Gastrocnemius medialis (tissue), 4 donors: ENCODE results near the gene PRR14L.

ENCODE experiments used
- CTCF ChIP-seq, 5 experiments: fragments of 450-650 bp in 3 of 5; fragments of 200-600 bp in 2 of 5; sonication (generic) in 2 of 5; IDR thresholded peaks in 4 of 5; conservative IDR thresholded peaks in 1 of 5; 1 replicate in 4 of 5; 2 replicates in 1 of 5; pipeline ENCODE4 v1.5.1; 2016 to 2019; ENCODE audit warnings: antibody characterized with exemption in 5 of 5, mild to moderate bottlenecking in 3 of 5, moderate library complexity in 3 of 5
- POLR2A ChIP-seq, 2 donors: fragments of 450-650 bp; IDR thresholded peaks; one replicate each; pipeline ENCODE4 v1.6.1; 2017; ENCODE audit warnings: antibody characterized with exemption in 2 of 2, mild to moderate bottlenecking in 2 of 2, moderate library complexity in 2 of 2

GRCh38 chr22:31652911-31653684 is 96.8 kb downstream of the PRR14L start:
- no peak for TF ChIP-seq CTCF (IDR thresholded peaks at IDR 0.05 in 4 of 5, conservative IDR thresholded peaks at IDR 0.05 in 1 of 5)
- TF ChIP-seq POLR2A (IDR thresholded peaks at IDR 0.05): no peak
